Pons (tissue), 1 donor: ENCODE results near the gene CELSR3.

Experiments used
- DNase-seq: peaks from one replicate; pipeline ENCODE4 v3.0.0-alpha.2; 2016; ENCODE audit warnings: low spot score

CELSR3 gene

DNA sequence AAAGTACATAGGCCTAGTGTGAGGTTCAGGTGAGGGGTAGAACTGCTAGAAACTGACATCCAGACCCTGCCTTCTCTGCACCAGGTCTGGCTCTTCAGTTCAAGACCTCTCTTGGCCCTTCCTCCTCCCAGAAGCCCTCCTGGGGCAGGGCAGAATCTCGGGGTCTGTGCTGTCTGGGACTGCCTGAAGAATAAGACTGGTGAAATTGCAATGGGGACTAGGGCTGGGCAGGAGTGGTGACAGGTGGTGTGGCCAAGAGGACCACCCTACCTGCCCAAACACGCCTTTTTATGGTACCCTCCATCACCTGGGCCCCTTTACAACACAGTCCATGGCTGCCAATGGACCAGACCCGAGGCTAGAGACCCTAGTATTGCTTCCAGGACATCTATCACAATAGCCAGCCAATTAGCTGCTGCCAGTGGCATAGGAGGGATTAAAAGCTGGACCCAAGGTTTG is 24.6 kb upstream of the CELSR3 start:
- DNase-seq: no peak

DNA sequence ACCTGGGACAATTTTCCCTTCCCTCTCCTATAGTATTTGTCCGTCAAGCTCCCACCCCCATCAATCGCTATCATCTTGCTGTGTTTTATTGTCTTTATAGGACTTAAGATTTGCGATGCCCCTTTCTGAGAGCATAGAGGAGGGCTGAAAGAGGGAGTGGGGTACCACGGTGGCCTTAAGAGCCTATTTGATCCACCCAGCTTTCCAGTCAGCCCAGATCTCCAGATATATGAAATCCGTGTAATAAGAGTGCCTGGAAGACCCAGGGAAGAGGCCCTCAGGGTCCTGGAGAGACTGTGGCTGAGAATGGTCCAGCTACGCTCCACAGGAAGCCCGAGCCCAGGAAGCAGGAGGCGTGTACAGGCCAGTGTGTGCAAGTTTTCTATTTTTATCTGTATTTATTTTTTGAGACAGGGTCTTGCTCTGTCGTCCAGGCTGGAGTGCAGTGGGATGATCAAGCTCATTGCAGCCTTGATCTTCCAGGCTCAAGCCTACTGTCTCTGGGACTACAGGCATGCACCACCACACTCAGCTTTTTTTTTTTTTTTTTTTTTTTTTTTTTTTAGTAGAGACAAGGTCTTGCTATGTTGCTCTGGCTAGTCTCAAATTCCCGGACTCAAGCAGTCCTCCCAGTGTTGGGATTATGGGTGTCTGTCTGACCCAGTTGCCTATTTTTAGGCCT is 24.0 kb upstream of the CELSR3 start:
- no peak for DNase-seq

DNA sequence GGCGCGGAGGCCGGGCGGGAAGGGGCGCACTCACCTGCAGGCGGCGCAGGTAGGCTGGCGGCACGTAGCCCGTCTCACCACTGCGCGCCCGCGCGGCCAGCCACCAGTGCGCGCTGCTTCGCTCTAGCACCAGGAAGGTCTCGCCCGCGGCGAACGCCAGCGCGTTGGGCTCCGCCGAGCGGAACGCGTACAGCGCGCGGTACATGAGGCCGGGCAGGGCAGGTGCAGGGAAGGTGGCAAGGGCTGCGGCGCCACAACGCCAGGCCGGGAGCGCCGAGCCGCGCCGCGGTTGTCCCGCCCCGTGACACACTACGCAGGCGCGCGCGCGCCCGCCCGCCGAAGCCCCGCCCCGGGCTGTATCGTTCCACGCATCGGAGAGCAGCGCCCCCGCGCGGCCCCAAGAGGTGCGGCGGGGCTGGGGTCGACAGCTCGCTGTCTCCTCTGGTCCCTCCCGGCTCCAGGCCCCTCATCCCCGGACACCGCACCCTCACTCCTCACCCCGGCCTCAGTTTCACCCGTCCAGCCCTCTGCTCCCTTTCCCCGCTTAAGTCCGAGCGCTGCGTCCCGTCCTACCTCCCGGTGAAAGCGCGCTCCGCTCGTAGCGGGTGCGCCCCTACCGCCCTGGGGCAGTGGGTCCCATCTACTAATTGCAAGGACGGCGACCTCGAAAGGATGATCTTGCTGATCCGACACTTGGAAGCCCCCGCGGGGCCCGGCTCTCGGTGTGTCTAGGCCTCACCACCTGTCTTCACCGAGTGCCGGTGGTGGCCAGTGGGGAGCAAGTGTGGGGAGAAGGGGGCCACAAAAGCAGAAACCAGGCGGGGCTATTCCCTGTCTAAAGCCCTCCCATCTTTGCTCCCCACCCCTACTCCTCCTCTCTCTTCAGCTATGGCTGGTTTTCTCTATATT is 23.2 kb upstream of the CELSR3 start, which contains the start of gene NCKIPSD:
TSS of gene NCKIPSD (minus strand) at position 313 of the 909 bp plus-strand sequence. CDS start at position 205, 108 bp downstream.
- DNase-seq: peak; percentile 86

DNA sequence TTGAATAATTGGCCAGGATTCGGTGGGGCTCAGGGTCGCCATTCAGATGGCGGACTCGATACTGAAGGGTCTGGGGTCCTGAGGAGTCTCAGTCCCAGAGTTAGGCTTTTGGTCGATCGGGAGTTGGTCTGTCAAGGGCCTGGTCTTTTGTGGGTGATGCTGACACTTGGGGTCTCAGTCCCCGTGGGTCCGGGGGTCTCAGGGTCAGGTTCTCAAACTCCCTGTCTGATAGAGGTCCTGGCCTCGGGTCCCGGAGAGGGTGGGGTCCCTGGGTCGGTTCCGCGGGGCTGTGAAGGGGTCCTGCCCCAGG is 22.6 kb upstream of the CELSR3 start:
- no peak for DNase-seq

DNA sequence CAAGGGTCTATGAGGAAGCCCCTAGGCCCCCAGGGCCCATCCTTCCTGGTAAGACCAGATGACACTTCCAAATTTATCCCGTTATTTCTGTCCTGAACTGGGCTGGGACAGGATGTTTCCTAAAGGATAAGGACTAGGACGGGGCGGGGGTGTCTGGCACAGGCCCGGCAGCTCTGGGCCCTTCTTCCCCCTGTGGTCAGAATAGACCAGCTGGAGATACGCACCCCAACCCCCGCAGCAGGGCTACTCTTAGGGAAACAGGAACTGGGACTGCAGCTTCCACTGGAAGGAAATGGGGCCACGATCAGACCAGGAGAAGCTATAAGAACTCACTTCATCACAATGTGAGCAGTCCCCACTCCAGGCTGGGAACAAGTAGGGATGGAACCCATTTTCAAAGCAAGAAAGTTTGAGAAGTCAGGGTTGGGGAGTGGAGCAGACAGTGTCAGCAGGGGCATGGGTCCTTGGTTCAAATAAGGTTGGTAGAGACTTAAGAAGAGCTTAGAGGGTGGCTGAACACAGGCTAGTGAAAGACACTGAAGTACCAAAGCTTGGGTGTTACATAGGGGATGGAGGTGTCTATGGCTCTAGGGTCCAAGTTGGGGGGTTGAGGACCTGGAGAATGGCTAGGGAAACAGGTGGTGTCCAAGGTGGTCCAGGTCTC is 21.9 kb upstream of the CELSR3 start:
- peak; percentile 32 for DNase-seq

DNA sequence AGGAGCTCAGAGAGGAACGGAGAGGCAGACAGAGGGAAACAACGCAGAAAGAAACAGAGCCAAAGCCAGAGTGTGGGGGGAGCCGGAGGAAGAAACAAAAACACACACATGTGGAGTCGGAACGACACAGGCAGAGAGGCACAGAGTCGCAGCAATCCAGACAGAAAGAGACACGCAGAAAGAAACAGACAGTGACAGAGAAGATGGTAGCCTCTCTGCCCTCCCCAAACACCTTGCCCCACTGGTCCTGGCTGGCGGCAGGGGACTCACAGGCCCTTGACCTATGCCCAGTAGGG is 21.3 kb upstream of the CELSR3 start:
- no peak for DNase-seq

DNA sequence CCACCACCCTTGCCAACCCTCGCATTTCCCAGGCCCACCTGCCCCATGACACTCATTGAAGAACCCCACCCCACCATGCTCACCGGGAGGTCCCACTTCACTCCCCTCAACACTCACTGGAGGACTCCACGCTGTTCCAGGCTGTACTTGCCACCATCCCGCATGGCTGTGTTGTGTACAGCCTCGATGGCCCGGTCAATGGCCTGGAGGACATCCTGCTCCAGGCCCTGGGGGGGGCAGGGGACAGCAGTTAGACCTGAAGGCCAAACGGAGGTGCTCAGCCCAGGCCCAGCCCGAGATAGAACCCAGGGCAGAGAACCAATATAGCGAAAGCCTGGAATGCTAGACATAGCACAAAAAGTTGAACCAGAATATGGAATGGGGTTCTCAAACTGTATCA is 20.1 kb upstream of the CELSR3 start:
- DNase-seq: no peak

DNA sequence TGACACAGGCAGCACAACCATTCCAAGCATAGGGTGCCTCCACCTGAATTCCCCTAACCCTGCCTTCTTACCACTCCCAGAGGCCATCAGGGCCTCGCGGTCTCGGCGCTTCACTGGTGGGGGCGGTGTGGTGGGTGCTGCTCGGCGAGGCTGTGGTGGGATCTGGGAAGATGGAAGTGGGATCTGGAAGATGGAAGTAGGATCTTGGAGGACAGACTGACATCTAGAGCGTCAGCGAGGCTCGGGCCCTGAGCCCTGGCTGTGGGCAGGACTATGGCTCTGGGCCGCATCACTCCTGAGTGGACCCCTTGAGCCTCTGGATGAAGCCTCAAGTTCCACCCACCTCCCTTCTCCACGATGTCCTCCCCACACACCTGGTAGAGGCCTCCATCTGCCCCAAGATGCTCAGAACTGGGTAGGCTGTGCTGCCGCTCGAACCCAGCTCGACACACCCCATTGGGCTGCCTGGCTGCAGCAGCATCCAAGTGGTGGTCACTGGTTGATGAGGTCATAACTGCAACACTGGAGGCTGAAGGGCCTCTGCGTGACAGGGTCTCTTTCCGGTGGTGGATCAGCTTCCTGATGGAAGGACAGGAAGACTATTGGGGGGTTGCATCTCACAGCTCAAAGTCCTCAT is 19.4 kb upstream of the CELSR3 start:
- no peak for DNase-seq

DNA sequence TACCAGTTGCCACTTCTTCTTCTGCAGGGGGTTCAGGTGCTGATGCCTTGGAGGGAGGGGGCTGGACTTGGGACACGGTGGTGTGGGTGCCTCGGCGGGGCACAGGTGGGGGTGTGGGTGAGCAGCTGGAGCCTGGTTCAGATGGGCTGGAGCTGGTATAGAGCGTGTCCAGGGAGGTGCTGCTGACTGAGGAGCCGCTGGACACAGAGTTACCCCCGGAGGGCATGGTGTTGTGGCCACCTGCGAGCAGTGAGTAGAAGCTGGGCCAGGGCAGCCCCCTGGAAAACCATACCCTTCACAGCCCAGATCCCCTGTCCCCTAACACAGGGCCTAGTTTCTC is 18.8 kb upstream of the CELSR3 start:
- no peak for DNase-seq

DNA sequence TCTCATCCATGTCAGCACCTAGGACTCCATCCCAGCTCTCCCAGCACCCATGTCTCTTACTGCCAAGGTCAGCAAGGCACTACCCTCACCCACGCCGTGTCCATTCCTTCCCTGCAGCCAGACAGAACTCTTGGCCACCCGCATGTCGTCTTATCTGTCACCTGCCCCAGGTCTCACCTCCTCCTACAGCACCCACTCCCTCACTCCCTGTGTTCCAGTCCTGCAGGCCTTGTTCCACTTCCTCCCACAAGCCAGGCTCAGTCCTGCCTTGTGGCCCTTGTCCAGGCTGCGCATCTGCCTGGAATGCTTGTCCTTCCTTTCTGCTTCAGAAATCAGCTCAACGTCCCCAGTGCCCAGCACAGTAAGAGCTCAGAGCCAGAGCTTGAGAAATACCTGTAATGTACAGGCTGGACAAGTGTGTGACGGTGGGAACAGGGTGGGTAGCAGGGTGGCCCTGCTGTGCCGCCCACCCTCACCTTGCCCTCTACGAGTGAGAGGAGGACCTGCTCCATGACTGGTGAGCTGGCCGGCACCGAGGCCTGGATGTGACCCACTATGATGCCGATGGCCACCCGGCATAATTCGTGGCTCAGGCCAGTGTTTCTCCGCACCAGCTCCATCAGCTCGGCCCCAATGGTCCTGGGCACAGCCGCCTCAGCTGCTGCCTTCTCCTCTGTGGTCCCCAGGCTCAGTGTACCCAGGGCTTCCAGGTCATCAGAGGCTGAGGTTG is 18.3 kb upstream of the CELSR3 start:
- DNase-seq: no peak

DNA sequence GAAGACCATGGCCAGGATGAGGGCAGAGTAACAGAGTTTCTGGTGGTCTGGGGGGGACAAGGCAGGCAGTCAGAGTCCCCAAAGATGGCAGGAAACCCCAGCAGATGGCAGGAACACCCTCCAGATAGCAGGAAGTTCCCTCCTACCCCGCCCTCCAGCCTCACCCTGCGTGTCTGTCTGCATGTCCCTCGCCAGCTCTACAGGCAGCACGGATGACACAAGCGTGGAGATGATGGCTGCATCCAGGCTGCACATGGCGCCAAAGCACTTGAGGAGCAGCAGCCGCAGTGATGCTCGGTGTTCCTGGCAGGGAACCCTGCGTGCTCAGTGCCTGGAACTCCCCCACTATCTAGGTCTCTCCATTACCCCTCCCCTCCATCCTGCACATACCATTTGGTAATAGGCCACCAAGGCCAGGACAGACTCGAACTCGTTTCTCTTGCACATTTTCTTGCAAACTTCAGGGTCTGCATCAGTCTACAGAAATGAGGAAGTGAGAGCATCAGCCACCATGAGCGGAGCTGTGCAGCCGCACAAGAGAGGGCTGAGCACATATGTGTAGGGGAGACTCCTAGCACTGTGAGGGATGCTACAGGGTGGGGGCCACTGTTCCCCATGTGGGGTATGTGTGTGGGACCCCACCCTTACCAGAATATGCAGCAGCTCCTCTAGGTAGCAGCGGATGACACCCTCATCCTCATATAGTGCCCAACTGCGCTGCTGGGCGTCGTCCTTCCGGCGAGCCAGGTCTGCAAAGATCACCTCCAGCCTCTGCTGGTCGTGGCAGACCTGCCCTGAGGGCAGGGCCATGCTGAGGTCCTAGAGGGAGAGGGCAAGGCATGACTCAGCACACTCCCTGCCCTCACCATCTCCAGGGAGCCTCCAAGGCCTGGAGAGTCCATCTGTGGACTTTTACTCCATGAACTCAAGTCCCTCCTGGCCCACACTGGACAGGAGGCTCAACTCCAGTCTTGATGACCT is 17.0 kb upstream of the CELSR3 start:
- DNase-seq: no peak

DNA sequence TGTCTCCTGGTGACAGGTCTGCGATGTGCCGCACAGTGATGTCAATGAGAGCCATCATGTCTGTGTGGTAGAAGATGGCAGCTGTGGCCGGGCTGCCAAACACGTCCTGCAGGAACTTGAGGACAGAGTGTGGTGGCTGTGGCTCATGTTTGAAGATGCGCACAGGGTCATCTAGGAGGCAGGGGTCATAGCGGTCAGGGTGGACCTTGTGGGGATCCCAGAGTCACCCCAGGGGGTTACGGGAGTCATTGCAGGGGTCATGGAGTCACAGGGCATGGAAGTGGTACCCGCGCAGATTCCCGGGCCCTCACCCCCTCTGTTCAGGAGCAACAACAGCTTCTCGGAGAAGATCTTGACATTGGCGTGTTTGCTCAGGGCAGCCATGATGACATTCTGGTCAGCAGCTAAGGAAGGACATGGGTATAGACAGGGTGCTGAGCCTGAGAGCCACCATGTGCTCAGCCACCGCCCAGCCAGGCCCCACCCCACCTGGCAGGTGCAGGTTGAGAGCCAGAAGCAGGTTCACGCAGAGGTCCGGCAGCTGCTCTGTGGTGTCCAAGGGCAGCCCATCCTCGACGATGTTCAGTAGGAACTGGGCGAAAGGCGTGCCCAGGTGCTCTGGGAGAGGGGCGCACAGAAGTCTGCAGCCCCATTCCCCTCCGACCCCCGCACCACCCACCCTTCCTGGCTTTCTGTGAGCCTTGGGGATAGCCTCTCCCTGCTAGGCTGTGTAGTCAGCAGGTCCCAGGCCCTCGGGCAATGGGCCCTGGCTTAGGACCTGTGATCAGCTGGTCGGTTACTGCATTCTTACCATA is 16.1 kb upstream of the CELSR3 start:
- DNase-seq: no peak

DNA sequence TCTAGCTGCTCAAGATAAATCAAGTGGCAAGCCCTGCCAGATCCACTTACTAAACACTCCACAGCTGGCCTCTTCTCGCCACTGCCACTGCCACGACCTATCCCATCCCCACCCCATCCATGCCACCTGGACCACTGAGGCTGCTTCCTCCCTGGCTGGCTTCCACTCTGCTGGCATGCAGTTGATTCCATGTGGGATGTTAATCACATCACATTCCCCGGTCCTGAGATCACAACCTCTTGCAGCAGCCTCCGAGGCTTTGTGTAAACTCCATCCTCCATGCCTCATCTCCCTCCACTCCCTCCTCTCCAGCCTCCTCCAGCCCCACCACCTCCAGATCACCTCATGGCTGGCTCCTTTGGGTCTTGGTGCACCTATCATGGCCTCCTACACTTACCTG is 15.4 kb upstream of the CELSR3 start:
- DNase-seq: no peak

DNA sequence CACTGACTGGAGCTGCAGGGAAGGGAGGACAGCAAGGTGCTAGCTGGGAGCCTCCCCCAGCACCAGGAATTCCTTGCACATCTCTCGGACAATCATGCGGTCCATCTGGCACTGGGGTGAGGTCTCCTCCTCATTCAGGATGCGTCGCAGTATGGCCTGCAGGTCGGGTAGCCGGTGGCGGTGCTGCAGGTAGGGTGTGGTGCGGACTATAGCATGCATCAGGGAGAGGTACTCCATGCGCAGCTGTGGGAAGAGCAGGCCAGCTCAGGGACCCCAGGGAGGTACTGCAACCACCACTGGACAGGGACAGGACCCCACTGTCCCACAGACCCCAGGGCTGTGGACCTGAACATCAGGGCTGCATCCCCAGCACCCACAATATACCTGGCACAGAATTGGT is 11.8 kb upstream of the CELSR3 start:
- no peak for DNase-seq

DNA sequence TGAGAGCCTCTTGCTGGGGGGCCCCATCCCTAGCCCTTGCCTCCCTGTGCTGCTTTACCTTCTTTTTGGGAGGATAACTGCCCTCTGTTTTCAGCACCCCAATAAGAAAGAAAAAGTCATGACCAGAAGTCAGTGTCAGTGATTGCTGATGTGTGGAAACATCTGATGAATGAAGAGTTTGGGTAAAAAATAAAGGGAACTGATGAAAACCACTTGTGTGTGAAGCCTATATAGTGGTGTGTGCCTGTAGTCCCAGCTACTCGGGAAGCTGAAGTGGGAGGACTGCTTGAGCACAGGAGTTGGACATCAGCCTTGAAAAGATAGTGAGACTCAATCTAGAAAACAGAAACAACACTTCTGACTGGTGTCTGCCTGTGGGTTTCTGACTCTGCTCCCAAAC is 9.8 kb upstream of the CELSR3 start:
- no peak for DNase-seq

DNA sequence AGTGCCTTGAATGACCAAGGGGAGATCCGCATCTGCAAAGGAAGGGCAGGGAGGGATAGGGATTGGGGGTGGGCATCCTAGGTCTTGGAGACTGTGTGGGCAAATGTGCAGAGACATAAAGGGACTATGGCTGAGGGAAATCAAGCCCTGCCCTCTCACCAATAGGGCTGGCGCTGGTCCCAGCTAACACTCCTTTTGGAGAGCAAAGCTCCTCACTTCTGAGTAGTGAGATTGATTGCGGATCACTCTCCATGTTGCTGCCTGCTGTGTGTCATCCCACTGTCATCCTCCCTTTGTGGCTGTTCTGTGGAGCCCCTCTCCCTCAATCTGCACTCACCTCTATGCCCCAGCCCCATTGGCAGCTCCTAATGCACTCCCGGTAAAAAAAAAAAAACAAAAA is 2.2 kb upstream of the CELSR3 start:
- no peak for DNase-seq

DNA sequence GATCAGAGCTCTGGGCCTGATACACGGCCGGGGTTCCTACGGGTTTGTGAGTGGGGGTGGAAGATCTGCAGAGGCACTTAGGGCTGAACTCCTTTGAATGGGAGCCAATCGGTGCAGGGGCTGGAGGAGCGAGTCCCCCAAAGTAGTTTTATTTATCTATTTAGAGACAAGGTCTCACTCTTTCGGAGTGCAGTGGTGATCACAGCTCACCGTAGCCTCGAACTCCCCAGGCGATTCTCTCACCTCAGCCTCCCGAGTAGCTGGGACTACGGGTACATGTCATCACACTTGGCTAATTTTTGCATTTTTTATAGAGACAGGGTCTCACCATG is 1.6 kb upstream of the CELSR3 start:
- no peak for DNase-seq

DNA sequence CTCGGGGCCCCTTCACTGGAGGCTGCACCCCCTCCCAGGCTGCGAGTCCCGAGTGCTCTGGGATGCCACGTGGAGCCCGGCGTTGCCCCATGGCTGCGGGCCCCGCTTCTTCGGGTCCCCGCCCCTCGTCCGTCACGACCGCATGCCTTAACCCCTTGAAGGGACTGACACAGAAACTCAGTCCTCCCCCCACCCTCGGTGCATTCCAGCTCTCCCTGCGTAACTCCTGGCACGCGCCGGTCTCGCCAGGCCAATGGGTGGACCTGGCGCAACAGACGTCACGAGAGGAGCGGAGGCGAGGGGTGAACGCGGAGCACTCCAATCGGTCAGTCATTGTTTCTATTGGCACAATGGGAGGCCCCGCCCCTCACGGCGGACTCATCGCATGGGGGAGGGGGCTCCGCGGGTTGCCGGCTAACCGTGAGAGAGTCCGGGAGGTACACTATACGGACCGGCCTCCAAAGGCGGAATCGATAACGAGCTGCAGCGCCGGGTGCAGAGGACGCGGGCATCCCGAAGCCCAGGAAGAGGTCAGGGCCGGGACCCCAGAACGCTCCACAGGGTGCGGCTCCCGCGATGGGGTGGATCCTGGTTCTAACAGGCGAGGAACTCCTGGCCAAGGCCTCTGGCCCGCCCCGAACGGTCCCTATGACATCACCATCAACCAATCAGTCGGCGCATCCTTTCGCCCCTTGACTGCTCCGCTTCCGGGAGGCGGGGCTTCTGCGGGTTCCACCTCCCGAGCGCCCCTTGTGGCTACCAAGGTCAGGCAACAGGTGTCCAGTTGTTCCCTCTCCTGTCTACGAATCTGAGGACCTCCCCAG is 1.0 kb upstream of the CELSR3 start:
- DNase-seq: peak; percentile 98

DNA sequence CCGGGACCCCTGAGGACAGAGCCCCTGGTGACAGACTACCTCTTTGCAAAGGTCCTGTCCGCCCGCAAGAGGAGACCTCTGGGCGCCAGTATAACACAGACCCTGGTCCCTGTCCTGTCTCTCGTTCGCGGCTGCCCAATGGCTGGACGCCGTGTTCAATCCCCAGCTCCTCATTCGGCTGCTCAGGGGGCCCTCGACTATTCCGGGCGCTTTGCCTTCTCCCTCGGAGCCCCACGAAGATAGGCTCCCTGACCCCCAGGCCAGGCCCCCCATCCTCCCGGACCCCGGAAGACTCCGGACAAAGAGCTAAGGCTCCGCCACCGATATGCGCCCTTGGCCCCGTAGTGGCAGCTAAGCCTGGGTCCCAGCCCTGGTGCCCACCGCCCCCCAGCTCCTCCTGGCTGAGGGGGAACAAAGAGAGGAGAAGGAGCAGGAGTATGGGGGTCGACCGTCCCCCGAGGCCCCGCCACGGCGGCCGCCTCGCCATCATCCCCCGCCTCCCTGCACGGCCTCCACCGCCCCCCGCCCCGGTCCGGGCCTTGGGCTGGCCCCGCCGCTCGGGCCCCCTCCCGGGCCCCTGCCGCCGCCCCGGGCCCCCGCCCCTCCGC is 437 bp downstream of the CELSR3 start:
- DNase-seq: no peak
